Measurements from ENCODE around the gene MANSC4. TPM values are rescaled to one million over a fixed set of nuclear protein-coding genes. Genes with fewer than 3 reads are reported as not detected.
A peak's percentile ranks its signal among the peaks of the same experiment; 100 is the strongest.

Gene MANSC4
- total RNA-seq (not detected), polyA plus RNA-seq (ENCODE audit: insufficient read length in 2 of 2) (under 1 TPM; 0.41 to 0.62 TPM)
- long read RNA-seq, donor 1, result 0 reads
- long read RNA-seq, donor 2, result 0 reads
- long read RNA-seq, donor 3, result 0 reads
- long read RNA-seq, donor 4, result 0 reads

- DNase-seq (ENCODE audit: low read depth in 4 of 6, low spot score in 6 of 6), result peak; percentile 33 to 86 (median 50)
- Histone ChIP-seq H3K9me3 (ENCODE audit: control insufficient read depth, insufficient read depth, low read length) (no peaks in the 10 kb centered on the region), H3K4me3 (ENCODE audit: low read depth, low read length) (peak within 1 kb of the TSS; percentile 68), H3K36me3 (ENCODE audit: control insufficient read depth, insufficient read depth, low read length) (peaks cover 9% of the 10 kb centered on the region), H3K27me3 (ENCODE audit: control insufficient read depth, insufficient read depth, low read length) (no peaks in the 10 kb centered on the region), H3K27ac (ENCODE audit: low read depth, low read length) (peak within 1 kb of the TSS; percentile 94), H3K4me1 (ENCODE audit: control insufficient read depth, insufficient read depth, low read length) (peaks cover 20% of the 10 kb centered on the region)
- WGBS (ENCODE audit: insufficient coverage), result under 1% methylated on average over 92 of the region's 92 CpGs
Measured at GRCh38 chr12:27779920-27780611, at the start of gene MANSC4, which contains the start of gene KLHL42. Gene MANSC4, minus strand, starts transcription at chr12:27780236. Its CDS starts 8,960 bp downstream, at chr12:27771276. Gene KLHL42, plus strand, starts transcription at chr12:27780233. Its CDS starts 98 bp downstream, at chr12:27780331.

GRCh38 chr12:27828196-27828595 is 48.2 kb upstream of the MANSC4 start:
- H3K9me3 ChIP-seq (ENCODE audit: control insufficient read depth, insufficient read depth, low read length), result no peaks in the 10 kb centered on the region
- H3K4me3 ChIP-seq (ENCODE audit: low read depth, low read length), result no peak overlapping the region
- no peaks in the 10 kb centered on the region for H3K4me1 ChIP-seq (ENCODE audit: control insufficient read depth, insufficient read depth, low read length)
- 100% methylated on average over 1 of the region's 3 CpGs for WGBS (ENCODE audit: insufficient coverage)
- no peaks in the 10 kb centered on the region for H3K36me3 ChIP-seq (ENCODE audit: control insufficient read depth, insufficient read depth, low read length)
- no peak for DNase-seq (ENCODE audit: low read depth in 4 of 6, low spot score in 6 of 6)
- H3K27me3 ChIP-seq (ENCODE audit: control insufficient read depth, insufficient read depth, low read length), result no peaks in the 10 kb centered on the region
- no peak overlapping the region for H3K27ac ChIP-seq (ENCODE audit: low read depth, low read length)

DNA sequence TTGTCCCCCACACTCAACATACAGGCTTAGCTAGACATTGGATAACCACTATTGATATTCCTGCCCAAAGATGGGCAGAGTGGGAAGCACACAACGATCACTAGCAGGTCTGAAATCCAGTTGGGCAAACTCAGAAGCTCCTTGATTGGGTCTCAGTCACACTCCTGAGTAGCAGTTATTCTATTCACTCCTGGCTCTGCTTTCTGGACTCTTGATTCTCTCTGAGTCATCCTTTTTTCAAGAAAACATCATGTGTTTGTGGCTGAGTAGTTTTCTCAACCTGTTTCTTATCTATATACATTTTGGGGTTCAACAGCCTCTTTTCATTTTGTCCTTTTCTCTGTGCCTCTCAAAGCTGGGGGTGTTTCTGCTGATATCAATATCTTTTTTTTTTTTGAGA is 46.0 kb upstream of the MANSC4 start:
- Histone ChIP-seq H3K9me3 (ENCODE audit: control insufficient read depth, insufficient read depth, low read length) (no peaks in the 10 kb centered on the region), H3K4me1 (ENCODE audit: control insufficient read depth, insufficient read depth, low read length) (no peaks in the 10 kb centered on the region), H3K27ac (ENCODE audit: low read depth, low read length) (no peak overlapping the region), H3K27me3 (ENCODE audit: control insufficient read depth, insufficient read depth, low read length) (no peaks in the 10 kb centered on the region), H3K4me3 (ENCODE audit: low read depth, low read length) (no peak overlapping the region), H3K36me3 (ENCODE audit: control insufficient read depth, insufficient read depth, low read length) (no peaks in the 10 kb centered on the region)
- DNase-seq (ENCODE audit: low read depth in 4 of 6, low spot score in 6 of 6), result no peak
- WGBS (ENCODE audit: insufficient coverage), result 90% methylated on average over 1 of the region's 1 CpG

- H3K27ac ChIP-seq (ENCODE audit: low read depth, low read length), result no peak overlapping the region
- WGBS (ENCODE audit: insufficient coverage), result 70% methylated on average over 9 of the region's 12 CpGs
- no peak overlapping the region for H3K4me3 ChIP-seq (ENCODE audit: low read depth, low read length)
- no peaks in the 10 kb centered on the region for H3K27me3 ChIP-seq (ENCODE audit: control insufficient read depth, insufficient read depth, low read length)
- no peaks in the 10 kb centered on the region for H3K9me3 ChIP-seq (ENCODE audit: control insufficient read depth, insufficient read depth, low read length)
- no peaks in the 10 kb centered on the region for H3K36me3 ChIP-seq (ENCODE audit: control insufficient read depth, insufficient read depth, low read length)
- no peak for DNase-seq (ENCODE audit: low read depth in 4 of 6, low spot score in 6 of 6)
- H3K4me1 ChIP-seq (ENCODE audit: control insufficient read depth, insufficient read depth, low read length), result no peaks in the 10 kb centered on the region
Measured at GRCh38 chr12:27824126-27824842, 44.2 kb upstream of the MANSC4 start.

DNA sequence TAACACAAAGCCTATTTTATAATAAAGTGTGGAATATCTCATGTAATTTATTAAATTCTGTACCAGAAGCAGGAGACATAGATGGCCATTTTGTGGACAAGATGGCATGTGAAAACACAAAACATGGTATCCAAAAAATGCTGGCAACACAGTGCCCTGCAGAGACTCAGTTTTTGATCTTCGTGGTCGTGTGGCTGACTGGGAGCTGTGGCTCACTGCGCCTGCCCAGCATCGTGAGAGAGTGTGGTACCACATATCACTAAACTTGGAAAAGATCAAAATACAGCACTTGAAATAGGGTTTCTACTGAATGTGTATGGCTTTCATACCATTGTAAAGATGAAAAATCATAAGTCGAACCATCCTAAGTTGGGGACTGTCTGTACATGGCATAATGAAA is 43.0 kb upstream of the MANSC4 start:
- DNase-seq (ENCODE audit: low read depth in 4 of 6, low spot score in 6 of 6), result no peak
- Histone ChIP-seq H3K36me3 (ENCODE audit: control insufficient read depth, insufficient read depth, low read length) (no peaks in the 10 kb centered on the region), H3K4me3 (ENCODE audit: low read depth, low read length) (no peak overlapping the region), H3K9me3 (ENCODE audit: control insufficient read depth, insufficient read depth, low read length) (no peaks in the 10 kb centered on the region), H3K4me1 (ENCODE audit: control insufficient read depth, insufficient read depth, low read length) (no peaks in the 10 kb centered on the region), H3K27ac (ENCODE audit: low read depth, low read length) (no peak overlapping the region), H3K27me3 (ENCODE audit: control insufficient read depth, insufficient read depth, low read length) (no peaks in the 10 kb centered on the region)
- no CpG with 5 or more reads among the region's 5 CpGs for WGBS (ENCODE audit: insufficient coverage)

DNA sequence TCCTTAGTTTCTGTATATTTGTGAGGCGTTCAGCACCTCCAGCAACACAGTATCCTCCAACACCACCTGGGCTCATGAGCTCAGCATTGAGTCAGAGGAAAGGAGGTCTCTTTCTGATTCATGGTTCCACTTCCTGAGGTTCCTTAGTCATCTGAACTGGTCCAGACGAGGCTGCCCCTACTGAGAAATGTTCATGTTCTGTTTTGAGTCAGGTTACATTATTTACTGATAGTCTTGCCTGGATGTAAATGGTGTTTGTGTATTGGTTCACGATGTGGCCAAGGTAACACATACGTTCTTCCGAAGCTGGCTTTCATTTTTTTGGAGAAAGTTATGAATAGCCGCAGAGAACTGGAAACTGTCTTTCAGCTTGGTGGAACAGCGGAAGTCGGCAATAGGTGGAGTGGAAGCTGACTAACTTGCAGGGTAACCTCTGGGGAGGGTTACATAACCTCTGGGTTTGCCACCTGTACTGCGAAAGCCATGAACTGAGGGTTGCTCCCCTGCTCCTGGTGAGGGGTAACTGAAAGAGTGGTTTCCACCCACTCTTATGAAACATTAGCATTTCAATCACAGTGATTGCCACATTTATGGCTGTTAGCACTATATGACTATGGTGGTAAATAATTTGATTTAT is 42.2 kb upstream of the MANSC4 start:
- H3K4me1 ChIP-seq (ENCODE audit: control insufficient read depth, insufficient read depth, low read length), result no peaks in the 10 kb centered on the region
- H3K4me3 ChIP-seq (ENCODE audit: low read depth, low read length), result no peak overlapping the region
- H3K27ac ChIP-seq (ENCODE audit: low read depth, low read length), result no peak overlapping the region
- no peaks in the 10 kb centered on the region for H3K9me3 ChIP-seq (ENCODE audit: control insufficient read depth, insufficient read depth, low read length)
- 93% methylated on average over 6 of the region's 9 CpGs for WGBS (ENCODE audit: insufficient coverage)
- DNase-seq (ENCODE audit: low read depth in 4 of 6, low spot score in 6 of 6), result no peak
- no peaks in the 10 kb centered on the region for H3K27me3 ChIP-seq (ENCODE audit: control insufficient read depth, insufficient read depth, low read length)
- H3K36me3 ChIP-seq (ENCODE audit: control insufficient read depth, insufficient read depth, low read length), result no peaks in the 10 kb centered on the region

- WGBS (ENCODE audit: insufficient coverage), result 8% methylated on average over 5 of the region's 7 CpGs
- H3K4me1 ChIP-seq (ENCODE audit: control insufficient read depth, insufficient read depth, low read length), result no peaks in the 10 kb centered on the region
- no peaks in the 10 kb centered on the region for H3K36me3 ChIP-seq (ENCODE audit: control insufficient read depth, insufficient read depth, low read length)
- DNase-seq (ENCODE audit: low read depth in 4 of 6, low spot score in 6 of 6), result peak in 5 of 6 donors; percentile 21 to 79 (median 33)
- H3K9me3 ChIP-seq (ENCODE audit: control insufficient read depth, insufficient read depth, low read length), result no peaks in the 10 kb centered on the region
- no peak overlapping the region for H3K4me3 ChIP-seq (ENCODE audit: low read depth, low read length)
- H3K27ac ChIP-seq (ENCODE audit: low read depth, low read length), result no peak overlapping the region
- no peaks in the 10 kb centered on the region for H3K27me3 ChIP-seq (ENCODE audit: control insufficient read depth, insufficient read depth, low read length)
Measured at GRCh38 chr12:27821259-27821973, 41.4 kb upstream of the MANSC4 start.

GRCh38 chr12:27820564-27820963 is 40.5 kb upstream of the MANSC4 start:
- no peak overlapping the region for H3K27ac ChIP-seq (ENCODE audit: low read depth, low read length)
- no peaks in the 10 kb centered on the region for H3K36me3 ChIP-seq (ENCODE audit: control insufficient read depth, insufficient read depth, low read length)
- no peaks in the 10 kb centered on the region for H3K27me3 ChIP-seq (ENCODE audit: control insufficient read depth, insufficient read depth, low read length)
- H3K9me3 ChIP-seq (ENCODE audit: control insufficient read depth, insufficient read depth, low read length), result no peaks in the 10 kb centered on the region
- H3K4me1 ChIP-seq (ENCODE audit: control insufficient read depth, insufficient read depth, low read length), result no peaks in the 10 kb centered on the region
- WGBS (ENCODE audit: insufficient coverage), result no CpG with 5 or more reads among the region's 5 CpGs
- no peak overlapping the region for H3K4me3 ChIP-seq (ENCODE audit: low read depth, low read length)
- DNase-seq (ENCODE audit: low read depth in 4 of 6, low spot score in 6 of 6), result no peak

GRCh38 chr12:27818401-27818918 is 38.4 kb upstream of the MANSC4 start:
- Histone ChIP-seq H3K27ac (ENCODE audit: low read depth, low read length) (no peak overlapping the region), H3K4me3 (ENCODE audit: low read depth, low read length) (no peak overlapping the region), H3K36me3 (ENCODE audit: control insufficient read depth, insufficient read depth, low read length) (no peaks in the 10 kb centered on the region), H3K9me3 (ENCODE audit: control insufficient read depth, insufficient read depth, low read length) (no peaks in the 10 kb centered on the region), H3K4me1 (ENCODE audit: control insufficient read depth, insufficient read depth, low read length) (no peaks in the 10 kb centered on the region), H3K27me3 (ENCODE audit: control insufficient read depth, insufficient read depth, low read length) (no peaks in the 10 kb centered on the region)
- peak in 2 of 6 donors; percentile 9 to 11 for DNase-seq (ENCODE audit: low read depth in 4 of 6, low spot score in 6 of 6)
- WGBS (ENCODE audit: insufficient coverage), result 31% methylated on average over 1 of the region's 7 CpGs
